ENCODE measurements around the gene AIF1L.

GRCh38 chr9:131165523-131165922 is 69.2 kb downstream of the AIF1L start:
- TF ChIP-seq, protein P1, sequence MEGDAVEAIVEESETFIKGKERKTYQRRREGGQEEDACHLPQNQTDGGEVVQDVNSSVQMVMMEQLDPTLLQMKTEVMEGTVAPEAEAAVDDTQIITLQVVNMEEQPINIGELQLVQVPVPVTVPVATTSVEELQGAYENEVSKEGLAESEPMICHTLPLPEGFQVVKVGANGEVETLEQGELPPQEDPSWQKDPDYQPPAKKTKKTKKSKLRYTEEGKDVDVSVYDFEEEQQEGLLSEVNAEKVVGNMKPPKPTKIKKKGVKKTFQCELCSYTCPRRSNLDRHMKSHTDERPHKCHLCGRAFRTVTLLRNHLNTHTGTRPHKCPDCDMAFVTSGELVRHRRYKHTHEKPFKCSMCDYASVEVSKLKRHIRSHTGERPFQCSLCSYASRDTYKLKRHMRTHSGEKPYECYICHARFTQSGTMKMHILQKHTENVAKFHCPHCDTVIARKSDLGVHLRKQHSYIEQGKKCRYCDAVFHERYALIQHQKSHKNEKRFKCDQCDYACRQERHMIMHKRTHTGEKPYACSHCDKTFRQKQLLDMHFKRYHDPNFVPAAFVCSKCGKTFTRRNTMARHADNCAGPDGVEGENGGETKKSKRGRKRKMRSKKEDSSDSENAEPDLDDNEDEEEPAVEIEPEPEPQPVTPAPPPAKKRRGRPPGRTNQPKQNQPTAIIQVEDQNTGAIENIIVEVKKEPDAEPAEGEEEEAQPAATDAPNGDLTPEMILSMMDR (IDR thresholded peaks at IDR 0.05): no peak
- no peak for TF ChIP-seq POLR2A (IDR thresholded peaks at IDR 0.05)
